Adrenal gland (tissue), 5 donors: ENCODE data around the gene PROSER2.

ENCODE experiments used
- POLR2A ChIP-seq, 2 donors: fragments of 450-650 bp; IDR thresholded peaks; one replicate each; pipeline ENCODE4 v1.6.1; 2017; ENCODE audit warnings: antibody characterized with exemption in 2 of 2, mild to moderate bottlenecking in 2 of 2, moderate library complexity in 1 of 2
- TF ChIP-seq, protein P1 (sequence below), 6 experiments: fragments of 450-650 bp in 4 of 6; fragments of 200-600 bp in 2 of 6; sonication (generic) in 1 of 6; IDR thresholded peaks; 1 replicate in 5 of 6; 2 replicates in 1 of 6; pipeline versions ENCODE4 v1.5.1 to v1.8.0; 2016 to 2021; ENCODE audit warnings: antibody characterized with exemption in 6 of 6, mild to moderate bottlenecking in 2 of 6, moderate library complexity in 1 of 6
- donor health status: DM: no; HTN: no; CAD: no.

DNA sequence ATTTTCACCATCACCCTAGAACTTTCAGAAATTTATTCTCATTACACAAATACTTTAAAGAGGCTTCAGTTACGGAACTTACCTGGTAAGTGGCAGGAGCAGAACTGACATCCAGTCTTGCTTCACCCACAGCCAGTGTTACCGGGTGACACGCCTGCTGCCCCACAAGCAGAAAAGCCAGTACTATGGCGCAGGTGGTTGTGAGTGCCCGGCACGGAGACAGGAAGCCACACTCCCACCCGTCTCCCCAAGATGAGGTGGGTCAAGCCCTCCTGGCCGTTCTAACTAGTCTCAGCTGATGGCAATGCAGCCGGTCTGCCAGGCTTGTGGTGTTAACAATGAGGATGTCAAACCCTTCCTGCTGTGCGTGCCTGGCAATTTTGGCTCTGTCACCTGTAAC, 86.9 kb downstream of the PROSER2 start:
- TF ChIP-seq POLR2A (IDR thresholded peaks at IDR 0.05), result no peak
- TF ChIP-seq, protein P1, sequence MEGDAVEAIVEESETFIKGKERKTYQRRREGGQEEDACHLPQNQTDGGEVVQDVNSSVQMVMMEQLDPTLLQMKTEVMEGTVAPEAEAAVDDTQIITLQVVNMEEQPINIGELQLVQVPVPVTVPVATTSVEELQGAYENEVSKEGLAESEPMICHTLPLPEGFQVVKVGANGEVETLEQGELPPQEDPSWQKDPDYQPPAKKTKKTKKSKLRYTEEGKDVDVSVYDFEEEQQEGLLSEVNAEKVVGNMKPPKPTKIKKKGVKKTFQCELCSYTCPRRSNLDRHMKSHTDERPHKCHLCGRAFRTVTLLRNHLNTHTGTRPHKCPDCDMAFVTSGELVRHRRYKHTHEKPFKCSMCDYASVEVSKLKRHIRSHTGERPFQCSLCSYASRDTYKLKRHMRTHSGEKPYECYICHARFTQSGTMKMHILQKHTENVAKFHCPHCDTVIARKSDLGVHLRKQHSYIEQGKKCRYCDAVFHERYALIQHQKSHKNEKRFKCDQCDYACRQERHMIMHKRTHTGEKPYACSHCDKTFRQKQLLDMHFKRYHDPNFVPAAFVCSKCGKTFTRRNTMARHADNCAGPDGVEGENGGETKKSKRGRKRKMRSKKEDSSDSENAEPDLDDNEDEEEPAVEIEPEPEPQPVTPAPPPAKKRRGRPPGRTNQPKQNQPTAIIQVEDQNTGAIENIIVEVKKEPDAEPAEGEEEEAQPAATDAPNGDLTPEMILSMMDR (IDR thresholded peaks at IDR 0.05), result no peak
